Brain microvascular endothelial cell (primary cell): Measurements from ENCODE around the gene GTF3C1.

Experiments
- DNase-seq: peaks from one replicate; pipeline ENCODE4 v3.0.0-alpha.2; 2020
- H3K27ac ChIP-seq: fragments of 250-450 bp; sonication (Bioruptor Pico); 2 replicates; pipeline ENCODE4 v1.5.1; 2020; ENCODE audit warnings: mild to moderate bottlenecking, moderate library complexity
- H3K27me3 ChIP-seq: fragments of 250-450 bp; sonication (Bioruptor Pico); replicated peaks from 2 replicates; pipeline ENCODE4 v1.5.1; 2020; ENCODE audit warnings: mild to moderate bottlenecking
- H3K36me3 ChIP-seq: fragments of 250-450 bp; sonication (Bioruptor Pico); replicated peaks from 2 replicates; pipeline ENCODE4 v1.5.1; 2020; ENCODE audit warnings: mild to moderate bottlenecking
- H3K4me3 ChIP-seq: 2 replicates; pipeline ENCODE4 v1.5.1; 2011; ENCODE audit warnings: low read depth, mild to moderate bottlenecking, control low read depth, low read length, moderate library complexity
- in situ Hi-C: cut with HindIII; loops from 2 replicates; pipeline ENCODE4 v1.10.0; 2017; ENCODE audit warnings: low sequenced_read_pairs, low pct_ligation_motif_present
- TF ChIP-seq, protein P1 (sequence below): IDR thresholded peaks from 2 replicates; pipeline ENCODE4 v1.5.1; 2011; ENCODE audit warnings: low read depth, mild to moderate bottlenecking, moderate library complexity, low read length, control low read depth, inconsistent platforms; ENCODE audit errors: missing control alignments

Gene GTF3C1

DNA sequence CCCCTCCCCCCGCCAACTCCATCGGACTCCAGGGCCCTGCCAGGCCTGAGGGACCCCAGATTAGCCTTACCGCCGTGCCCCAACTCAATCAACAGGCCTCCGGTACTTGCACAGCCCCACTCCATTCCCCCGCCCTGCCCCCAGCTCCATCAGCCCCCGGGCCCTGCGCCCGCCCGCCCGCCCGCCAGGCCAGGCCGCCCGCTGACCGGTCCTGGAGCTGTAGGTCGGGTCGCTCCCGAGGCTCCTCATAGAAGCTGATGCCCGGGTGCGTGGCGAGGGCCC lies 308 bp downstream of the GTF3C1 start:
- peak overlapping the region; percentile 41 for H3K27ac ChIP-seq
- H3K36me3 ChIP-seq, result peaks cover 9% of the 10 kb centered on the region
- in situ Hi-C loops, result no loop called here
- no peak for DNase-seq
- H3K27me3 ChIP-seq, result no peaks in the 10 kb centered on the region
- TF ChIP-seq, protein P1, sequence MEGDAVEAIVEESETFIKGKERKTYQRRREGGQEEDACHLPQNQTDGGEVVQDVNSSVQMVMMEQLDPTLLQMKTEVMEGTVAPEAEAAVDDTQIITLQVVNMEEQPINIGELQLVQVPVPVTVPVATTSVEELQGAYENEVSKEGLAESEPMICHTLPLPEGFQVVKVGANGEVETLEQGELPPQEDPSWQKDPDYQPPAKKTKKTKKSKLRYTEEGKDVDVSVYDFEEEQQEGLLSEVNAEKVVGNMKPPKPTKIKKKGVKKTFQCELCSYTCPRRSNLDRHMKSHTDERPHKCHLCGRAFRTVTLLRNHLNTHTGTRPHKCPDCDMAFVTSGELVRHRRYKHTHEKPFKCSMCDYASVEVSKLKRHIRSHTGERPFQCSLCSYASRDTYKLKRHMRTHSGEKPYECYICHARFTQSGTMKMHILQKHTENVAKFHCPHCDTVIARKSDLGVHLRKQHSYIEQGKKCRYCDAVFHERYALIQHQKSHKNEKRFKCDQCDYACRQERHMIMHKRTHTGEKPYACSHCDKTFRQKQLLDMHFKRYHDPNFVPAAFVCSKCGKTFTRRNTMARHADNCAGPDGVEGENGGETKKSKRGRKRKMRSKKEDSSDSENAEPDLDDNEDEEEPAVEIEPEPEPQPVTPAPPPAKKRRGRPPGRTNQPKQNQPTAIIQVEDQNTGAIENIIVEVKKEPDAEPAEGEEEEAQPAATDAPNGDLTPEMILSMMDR, result no peak
- peak overlapping the region; percentile 91 for H3K4me3 ChIP-seq

DNA sequence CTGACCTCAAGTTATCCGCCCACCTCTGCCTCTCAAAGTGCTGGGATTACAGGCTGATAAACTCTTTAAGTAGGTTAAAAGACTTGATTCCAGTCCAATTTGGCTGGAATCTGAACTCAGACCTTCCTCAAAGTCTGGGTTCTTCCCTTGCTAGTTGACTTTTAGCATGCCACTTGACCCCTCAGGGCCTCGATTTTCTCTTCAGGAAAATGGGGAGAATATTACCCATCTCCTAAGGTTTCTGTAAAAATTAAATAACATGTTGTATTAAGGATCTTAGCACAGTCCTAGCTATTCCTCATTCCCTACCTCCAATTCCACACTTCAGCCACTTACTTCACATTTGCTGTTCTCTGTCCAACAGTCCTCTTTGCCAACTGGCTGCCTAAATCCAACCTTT lies 1.9 kb downstream of the GTF3C1 start:
- in situ Hi-C loops, result no loop called here
- Histone ChIP-seq H3K4me3 (no peak overlapping the region), H3K36me3 (peaks cover 24% of the 10 kb centered on the region), H3K27ac (no peak overlapping the region), H3K27me3 (no peaks in the 10 kb centered on the region)
- TF ChIP-seq, protein P1, result no peak
- DNase-seq, result no peak

DNA sequence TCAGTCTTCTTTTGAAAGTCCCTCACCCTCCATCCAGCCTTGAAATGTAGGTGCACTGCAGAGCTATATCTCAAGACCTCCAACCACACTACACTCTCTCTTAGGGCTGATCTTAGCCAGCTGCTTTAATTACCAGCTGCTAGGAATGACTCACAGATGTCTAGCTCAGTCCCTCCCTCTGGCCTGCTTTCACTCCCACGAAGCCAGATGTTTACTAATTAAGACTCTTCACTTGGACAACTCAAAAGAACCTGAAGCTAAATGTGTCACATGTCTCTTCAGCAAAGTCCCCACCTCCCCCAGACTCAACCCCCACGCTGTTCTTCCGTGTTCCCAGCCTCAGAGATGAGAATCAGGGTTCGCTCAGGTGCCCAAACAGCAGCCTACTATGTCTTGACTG lies 2.6 kb downstream of the GTF3C1 start:
- TF ChIP-seq, protein P1, result no peak
- in situ Hi-C loops, result no loop called here
- Histone ChIP-seq H3K36me3 (peaks cover 31% of the 10 kb centered on the region), H3K27ac (no peak overlapping the region), H3K27me3 (no peaks in the 10 kb centered on the region), H3K4me3 (no peak overlapping the region)
- DNase-seq, result peak; percentile 28

DNA sequence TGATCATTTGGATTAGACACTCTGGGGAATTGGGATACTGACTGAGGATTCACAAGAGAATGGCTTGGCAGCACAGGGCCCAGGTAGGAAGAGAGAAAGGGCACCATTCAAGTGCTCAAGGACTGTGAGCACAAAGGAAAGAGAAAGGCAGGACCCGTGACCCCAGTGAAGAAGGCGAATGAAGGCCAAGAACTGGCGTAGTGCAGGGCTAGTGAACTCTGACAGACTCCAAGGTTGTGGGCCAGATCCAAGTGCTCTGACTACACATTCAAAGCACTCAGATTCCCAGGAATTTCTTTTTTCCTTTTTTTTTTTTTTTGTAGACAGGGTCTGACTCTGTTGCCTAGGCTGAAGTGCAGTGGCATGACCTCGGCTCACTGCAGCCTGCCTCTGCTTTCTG lies 5.0 kb downstream of the GTF3C1 start:
- TF ChIP-seq, protein P1, result no peak
- DNase-seq, result no peak
- H3K27me3 ChIP-seq, result no peaks in the 10 kb centered on the region
- peaks cover 56% of the 10 kb centered on the region for H3K36me3 ChIP-seq
- H3K27ac ChIP-seq, result no peak overlapping the region
- no peak overlapping the region for H3K4me3 ChIP-seq
- in situ Hi-C loops, result no loop called here

DNA sequence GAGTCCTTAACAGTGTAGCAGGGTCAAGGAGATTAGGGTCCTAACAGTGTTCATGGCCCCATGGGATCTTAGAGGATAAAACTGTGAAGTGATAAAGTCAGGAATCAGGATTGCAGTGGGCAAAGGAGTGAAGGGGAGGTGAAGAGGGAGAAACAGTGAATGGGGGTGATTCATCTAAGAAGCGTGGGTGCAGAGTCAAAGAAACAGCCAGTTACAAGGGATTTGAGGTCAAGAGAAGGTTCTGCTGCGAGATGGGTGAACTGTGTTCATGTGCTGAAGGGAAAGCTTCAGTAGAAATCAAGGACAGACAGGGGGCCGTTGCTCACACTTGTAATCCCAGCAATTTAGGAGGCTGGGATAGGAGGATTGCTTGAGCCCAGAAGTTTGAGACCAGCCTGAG lies 5.9 kb downstream of the GTF3C1 start:
- Histone ChIP-seq H3K36me3 (peaks cover 63% of the 10 kb centered on the region), H3K4me3 (no peak overlapping the region), H3K27me3 (no peaks in the 10 kb centered on the region), H3K27ac (no peak overlapping the region)
- TF ChIP-seq, protein P1, result no peak
- DNase-seq, result no peak
- in situ Hi-C loops, result no loop called here

DNA sequence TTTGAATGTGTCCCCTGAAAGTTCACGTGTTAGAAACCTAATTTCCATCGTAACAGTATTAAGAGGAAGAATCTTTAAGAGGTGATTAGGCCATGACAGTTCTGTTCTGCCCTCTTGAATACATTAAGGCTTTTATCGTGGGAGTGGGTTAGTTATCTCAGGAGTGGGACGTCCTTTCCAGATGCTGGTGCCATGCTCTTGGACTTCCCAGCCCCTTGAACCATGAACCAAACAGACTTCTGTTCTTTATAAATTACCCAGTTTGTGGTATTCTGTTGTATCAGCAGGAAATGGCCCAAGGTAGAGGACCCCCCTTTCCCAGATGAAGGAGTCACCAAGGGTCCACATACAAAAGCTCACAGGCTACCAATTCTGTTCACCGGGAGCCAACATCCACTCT lies 10.1 kb downstream of the GTF3C1 start:
- Histone ChIP-seq H3K36me3 (peaks cover 84% of the 10 kb centered on the region), H3K4me3 (no peak overlapping the region)
- in situ Hi-C loops, result no loop called here

More for the DNA sequence above, 10.1 kb downstream of the GTF3C1 start:
- no peaks in the 10 kb centered on the region for H3K27me3 ChIP-seq
- DNase-seq, result no peak
- TF ChIP-seq, protein P1, result no peak
- no peak overlapping the region for H3K27ac ChIP-seq
